Measurements from ENCODE around the gene TEX14. TPM values are rescaled to one million over a fixed set of nuclear protein-coding genes. Genes with fewer than 3 reads are reported as not detected.

Gene TEX14
- total RNA-seq, 1 experiment from 2014 or later = 0.31 TPM

DNA sequence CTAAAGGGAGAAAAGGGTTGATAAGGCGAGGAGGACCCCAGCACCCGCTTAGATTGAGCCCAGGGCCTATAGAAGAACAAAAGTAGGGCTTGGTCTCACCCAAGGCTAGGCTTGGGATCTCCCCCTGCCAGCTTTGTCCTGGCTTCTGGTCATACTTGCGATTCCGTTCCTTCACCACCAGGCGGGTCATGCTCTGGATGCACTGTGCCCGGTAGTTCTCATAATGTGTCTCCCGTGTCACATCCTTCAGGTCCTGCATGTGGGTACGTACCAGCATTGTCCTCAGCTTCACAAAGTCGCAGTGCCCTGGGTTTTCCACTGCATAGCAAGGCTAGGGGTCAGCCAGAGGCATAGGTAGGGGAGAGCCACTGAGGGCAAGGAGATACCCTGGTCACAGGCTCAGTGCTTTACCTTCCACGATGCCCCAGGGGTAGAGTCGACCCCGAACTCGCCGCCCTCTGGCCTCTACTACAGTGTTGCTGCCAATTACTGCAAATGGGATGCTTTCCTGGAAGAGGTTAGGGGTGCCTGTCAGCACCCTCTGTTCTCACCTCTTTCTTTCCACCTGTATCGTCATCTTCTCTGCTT is 170.9 kb downstream of the TEX14 start:
- Histone ChIP-seq H3K4me1 (ENCODE audit: insufficient read depth, low read length) (peaks cover 3% of the 10 kb centered on the region; the same call in 1 of the 2 replicates), H2AFZ (ENCODE audit: low read length) (no peak overlapping the region), H3K14ac (ENCODE audit: insufficient read depth, low read length) (no peak overlapping the region), H3K23me2 (ENCODE audit: insufficient read length, low read depth, low read length, poor library complexity, severe bottlenecking) (peaks cover 5% of the 10 kb centered on the region), H3T11ph (ENCODE audit: low read length) (no peak overlapping the region), H4K91ac (ENCODE audit: insufficient read length, low read depth, low read length) (no peak overlapping the region), H2BK12ac (ENCODE audit: insufficient read length, low read depth, low read length) (no peak overlapping the region), H4K20me1 (ENCODE audit: control insufficient read depth, insufficient read depth, insufficient read length) (no peaks in the 10 kb centered on the region), H3K4ac (ENCODE audit: low read depth, low read length) (no peak overlapping the region), H2BK5ac (ENCODE audit: insufficient read length, low read length) (no peak overlapping the region), H2AK5ac (ENCODE audit: insufficient read length, low read length) (no peak overlapping the region), H3K79me2 (ENCODE audit: insufficient read depth, low read length) (no peaks in the 10 kb centered on the region), H3K27ac (ENCODE audit: insufficient read length, low read depth, low read length) (no peak overlapping the region), H2BK120ac (ENCODE audit: low read depth, low read length, poor library complexity, severe bottlenecking) (no peak overlapping the region), H4K8ac (replicated peaks; ENCODE audit: insufficient read length, low read depth, low read length) (no peak overlapping the region), H3K4me2 (ENCODE audit: insufficient read depth, insufficient read length, low read length) (no peak overlapping the region), H3K79me1 (ENCODE audit: insufficient read depth, low read depth, low read length, poor library complexity, severe bottlenecking) (no peaks in the 10 kb centered on the region), H2BK15ac (ENCODE audit: low read depth, low read length) (no peak overlapping the region), H2BK20ac (ENCODE audit: low read depth, low read length, poor library complexity, severe bottlenecking) (no peak overlapping the region), H3K18ac (ENCODE audit: insufficient read length, low read depth, low read length) (no peak overlapping the region), H3K9me3 (ENCODE audit: control insufficient read depth, low read depth, low read length) (no peaks in the 10 kb centered on the region), H3K23ac (ENCODE audit: insufficient read length, low read depth, low read length) (no peak overlapping the region), H3K27me3 (ENCODE audit: insufficient read depth, low read length) (no peaks in the 10 kb centered on the region), H4K5ac (ENCODE audit: insufficient read length, low read depth, low read length) (no peak overlapping the region), H3K56ac (ENCODE audit: insufficient read length, low read depth, low read length) (no peak overlapping the region), H3K9ac (ENCODE audit: extremely low read depth, insufficient read length, low read length) (no peak overlapping the region)
- Mint-ChIP-seq H3K4me1 (peaks cover 21 to 27% of the 10 kb centered on the region in 2 experiments), H3K9me3 (no peaks in the 10 kb centered on the region; a peak in 2 of 5 replicates), H3K4me3 (peak overlapping the region in 1 of 2 experiments; percentile 38; a peak in 1 of 5 replicates), H3K27ac (0 out of 7 replicates have a peak overlapping the region, but pooled peaks of 1 of the 3 experiments have one; percentile 55), H3K27me3 (ENCODE audit: low read depth) (no peaks in the 10 kb centered on the region), H3K36me3 (ENCODE audit: insufficient read depth in 1 of 3, low read depth in 3 of 3) (no peaks in the 10 kb centered on the region)
- TF ChIP-seq, protein P1, sequence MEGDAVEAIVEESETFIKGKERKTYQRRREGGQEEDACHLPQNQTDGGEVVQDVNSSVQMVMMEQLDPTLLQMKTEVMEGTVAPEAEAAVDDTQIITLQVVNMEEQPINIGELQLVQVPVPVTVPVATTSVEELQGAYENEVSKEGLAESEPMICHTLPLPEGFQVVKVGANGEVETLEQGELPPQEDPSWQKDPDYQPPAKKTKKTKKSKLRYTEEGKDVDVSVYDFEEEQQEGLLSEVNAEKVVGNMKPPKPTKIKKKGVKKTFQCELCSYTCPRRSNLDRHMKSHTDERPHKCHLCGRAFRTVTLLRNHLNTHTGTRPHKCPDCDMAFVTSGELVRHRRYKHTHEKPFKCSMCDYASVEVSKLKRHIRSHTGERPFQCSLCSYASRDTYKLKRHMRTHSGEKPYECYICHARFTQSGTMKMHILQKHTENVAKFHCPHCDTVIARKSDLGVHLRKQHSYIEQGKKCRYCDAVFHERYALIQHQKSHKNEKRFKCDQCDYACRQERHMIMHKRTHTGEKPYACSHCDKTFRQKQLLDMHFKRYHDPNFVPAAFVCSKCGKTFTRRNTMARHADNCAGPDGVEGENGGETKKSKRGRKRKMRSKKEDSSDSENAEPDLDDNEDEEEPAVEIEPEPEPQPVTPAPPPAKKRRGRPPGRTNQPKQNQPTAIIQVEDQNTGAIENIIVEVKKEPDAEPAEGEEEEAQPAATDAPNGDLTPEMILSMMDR (conservative IDR thresholded peaks at IDR 0.05) = peak; percentile 71
- DNase-seq = peak; percentile 84
- no CpG with 5 or more reads among the region's 15 CpGs for WGBS (ENCODE audit: extremely low coverage, insufficient read length, low lambda C conversion rate)
